ENCODE data around the gene SPCS2. TPM values are rescaled to one million over a fixed set of nuclear protein-coding genes. Genes with fewer than 3 reads are reported as not detected.
"Not testable (repeated sequence)": the region's sequence is repeated elsewhere in the genome, so short reads cannot be mapped to it uniquely, and the experiment has no call there.

Gene SPCS2
- total RNA-seq, 1 donor from 2014 or later, result 15.9 TPM

DNA sequence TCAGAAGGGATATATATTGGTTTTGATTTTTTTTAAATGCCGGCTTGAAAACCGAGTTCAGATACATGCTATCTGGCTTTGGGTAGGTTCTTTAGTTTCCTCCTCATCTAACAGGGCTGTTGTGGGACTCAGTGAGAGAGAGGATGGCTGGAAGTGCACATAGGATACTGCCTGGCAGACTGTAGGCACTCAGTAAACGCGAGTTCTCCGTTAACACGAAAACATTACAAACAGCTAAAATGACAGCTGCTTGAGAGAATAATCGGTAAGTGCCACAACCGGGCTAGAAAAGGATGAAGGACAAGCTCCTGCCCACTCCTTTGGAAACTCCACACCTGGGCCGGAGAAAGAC is 544 bp upstream of the SPCS2 start:
- FAIRE-seq (no peak), DNase-seq (ENCODE audit: low spot score in 2 of 2) (peak in 1 of 2 donors; percentile 27)

DNA sequence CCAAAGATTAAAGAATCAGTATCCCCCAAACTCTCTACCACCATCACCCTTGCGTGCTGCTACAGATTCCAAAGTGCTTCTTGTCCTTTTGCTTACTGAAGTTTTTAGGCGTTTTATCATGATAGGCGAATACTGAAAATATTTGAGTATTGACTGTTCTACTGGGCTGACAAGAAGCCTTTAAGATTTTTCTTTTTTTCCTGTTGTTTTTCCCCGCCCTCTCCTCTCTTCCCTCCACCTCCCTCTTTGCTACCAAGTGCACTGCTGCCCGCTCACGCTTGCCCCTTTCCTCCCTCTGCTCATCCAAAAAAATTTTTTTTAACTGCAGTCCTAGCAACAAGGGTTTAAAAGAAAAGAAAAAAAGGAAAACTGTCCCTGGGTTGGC is 679 bp downstream of the SPCS2 start:
- DNase-seq (ENCODE audit: low spot score in 2 of 2) (no peak), FAIRE-seq (no peak)

- FAIRE-seq (no peak), DNase-seq (ENCODE audit: low spot score in 2 of 2) (no peak)
These were observed 1.4 kb downstream of the SPCS2 start for GRCh38 chr11:74950374-74950969.

GRCh38 chr11:74951226-74951625 is 2.2 kb downstream of the SPCS2 start:
- FAIRE-seq (no peak), DNase-seq (ENCODE audit: low spot score in 2 of 2) (no peak)

DNA sequence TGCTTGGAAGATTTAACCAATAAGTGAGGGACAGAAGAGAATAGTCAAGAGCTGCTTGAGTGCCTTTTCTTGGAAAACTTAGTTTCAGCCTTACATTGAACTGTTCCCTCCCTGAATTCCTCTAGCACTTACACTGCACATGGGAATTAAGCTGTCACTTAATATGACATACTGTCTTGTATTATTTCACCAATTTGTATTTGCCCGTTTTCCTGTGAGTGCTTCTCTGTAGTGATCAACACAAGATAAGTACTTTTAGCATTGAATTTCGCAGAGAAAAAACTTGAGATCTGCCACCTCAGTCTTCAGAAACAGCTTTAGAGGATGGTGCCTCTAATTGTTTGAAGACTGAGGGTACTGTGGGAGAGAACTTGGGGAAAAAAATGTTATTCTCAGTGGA is 3.7 kb downstream of the SPCS2 start:
- no peak for FAIRE-seq
- DNase-seq (ENCODE audit: low spot score in 2 of 2), result no peak

DNA sequence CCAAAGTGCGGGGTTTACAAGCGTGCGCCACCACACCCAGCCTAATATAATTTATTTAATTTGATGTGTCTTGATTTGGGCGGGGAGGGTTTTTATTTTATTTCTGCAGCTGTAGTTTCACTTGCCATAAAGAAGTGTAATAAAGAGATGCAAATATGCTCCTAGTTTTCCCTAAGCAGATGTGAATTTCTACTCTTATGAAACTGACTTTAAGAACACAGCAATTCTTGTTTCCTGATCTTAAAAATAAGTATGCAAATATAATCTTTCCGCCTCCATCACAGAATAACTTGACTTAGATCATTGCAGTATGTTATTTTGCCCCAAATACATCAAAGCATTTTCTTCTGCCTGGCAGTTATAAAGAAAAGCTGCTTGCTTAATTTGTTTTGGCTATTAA is 4.4 kb downstream of the SPCS2 start:
- FAIRE-seq (no peak), DNase-seq (ENCODE audit: low spot score in 2 of 2) (no peak)

- FAIRE-seq (no peak), DNase-seq (ENCODE audit: low spot score in 2 of 2) (no peak)
These were observed 5.1 kb downstream of the SPCS2 start for GRCh38 chr11:74954199-74954598.

- DNase-seq (ENCODE audit: low spot score in 2 of 2) (no peak), FAIRE-seq (no peak)
These were observed 7.4 kb downstream of the SPCS2 start for GRCh38 chr11:74956397-74957015.

- DNase-seq (ENCODE audit: low spot score in 2 of 2), result no peak
- no peak for FAIRE-seq
These were observed 9.0 kb downstream of the SPCS2 start for GRCh38 chr11:74957937-74958629.

DNA sequence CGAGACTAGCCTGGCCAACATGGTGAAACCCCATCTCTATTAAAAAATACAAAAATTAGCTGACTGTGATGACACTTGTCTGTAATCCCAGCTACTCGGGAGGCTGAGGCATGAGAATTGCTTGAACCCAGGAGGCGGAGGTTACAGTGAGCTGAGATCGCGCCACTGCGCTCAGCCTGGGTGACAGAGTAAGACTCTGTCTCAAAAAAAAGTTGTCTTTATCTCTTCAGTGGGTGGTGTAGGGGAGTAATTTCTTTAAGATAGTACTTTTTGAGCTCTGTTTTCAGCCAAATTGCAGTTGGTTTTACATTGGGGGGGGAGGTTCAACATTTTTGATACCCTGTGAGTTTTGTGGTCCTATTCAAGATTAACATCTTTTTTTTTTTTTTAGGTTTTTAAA is 11.1 kb downstream of the SPCS2 start:
- DNase-seq (ENCODE audit: low spot score in 2 of 2); FAIRE-seq: not testable (repeated sequence)

DNA sequence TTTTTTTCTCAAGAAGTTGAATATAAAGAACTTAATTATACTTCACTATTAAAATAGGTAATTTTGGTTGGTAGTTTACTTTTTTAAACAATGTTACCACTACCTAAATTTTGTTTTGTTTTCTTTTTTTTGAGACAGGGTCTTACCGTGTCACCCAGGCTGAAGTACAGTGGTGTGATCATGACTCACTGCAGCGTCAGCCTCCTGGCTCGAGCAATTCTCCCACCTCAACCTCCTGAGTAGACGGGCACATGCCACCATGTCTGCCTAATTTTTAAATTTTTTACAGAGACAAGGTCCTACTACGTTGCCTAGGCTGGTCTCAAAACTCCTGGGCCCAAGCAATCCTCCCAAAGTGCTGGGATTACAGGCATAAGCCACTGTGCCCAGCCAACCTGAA is 17.6 kb downstream of the SPCS2 start:
- FAIRE-seq (no peak), DNase-seq (ENCODE audit: low spot score in 2 of 2) (no peak)

GRCh38 chr11:74970852-74971395 is 21.9 kb downstream of the SPCS2 start:
- DNase-seq (ENCODE audit: low spot score in 2 of 2), result no peak
- FAIRE-seq, result no peak

GRCh38 chr11:74971424-74971823 is 22.4 kb downstream of the SPCS2 start:
- no peak for FAIRE-seq
- no peak for DNase-seq (ENCODE audit: low spot score in 2 of 2)

DNA sequence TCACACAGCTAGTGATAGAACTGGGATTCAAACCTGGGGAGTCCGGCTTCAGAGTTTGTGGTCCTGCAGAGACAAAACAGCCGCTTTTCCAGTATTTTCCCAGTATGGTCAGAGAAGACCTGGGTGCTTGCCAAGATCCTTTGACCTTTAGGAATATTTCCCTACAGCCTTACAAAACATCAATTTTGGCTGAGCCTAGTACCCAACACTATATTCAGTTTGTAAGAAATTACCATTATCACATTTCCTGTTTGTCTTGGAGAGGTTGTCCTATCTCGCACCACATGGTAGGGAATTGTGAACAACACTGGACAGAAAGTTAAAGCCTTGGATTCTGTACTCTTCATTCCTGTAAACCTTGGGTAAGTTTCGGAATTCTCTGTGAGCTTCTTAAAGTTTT is 29.0 kb downstream of the SPCS2 start:
- DNase-seq (ENCODE audit: low spot score in 2 of 2), result no peak
- no peak for FAIRE-seq

- FAIRE-seq (no peak), DNase-seq (ENCODE audit: low spot score in 2 of 2) (no peak)
These were observed 31.6 kb downstream of the SPCS2 start for GRCh38 chr11:74980634-74981033.

DNA sequence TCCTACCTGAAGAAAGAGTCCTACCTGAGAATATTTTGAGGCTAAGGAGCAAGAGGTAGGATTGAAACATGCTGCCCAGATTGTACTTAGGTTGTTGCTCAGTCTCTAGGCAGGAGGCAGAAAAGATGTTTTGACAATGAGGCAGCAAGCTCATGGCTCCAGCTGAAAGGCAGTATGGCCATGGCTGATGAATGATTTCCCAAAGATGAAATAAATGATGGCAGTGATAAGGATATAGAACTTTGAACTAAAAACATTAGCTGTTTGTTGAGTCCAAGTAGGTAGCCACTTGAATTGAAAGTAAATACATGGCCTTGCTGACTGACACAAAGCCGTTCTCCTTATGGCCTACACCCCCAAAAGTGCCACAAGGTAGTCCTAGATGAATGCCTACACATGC is 32.8 kb downstream of the SPCS2 start:
- no peak for FAIRE-seq
- no peak for DNase-seq (ENCODE audit: low spot score in 2 of 2)

DNA sequence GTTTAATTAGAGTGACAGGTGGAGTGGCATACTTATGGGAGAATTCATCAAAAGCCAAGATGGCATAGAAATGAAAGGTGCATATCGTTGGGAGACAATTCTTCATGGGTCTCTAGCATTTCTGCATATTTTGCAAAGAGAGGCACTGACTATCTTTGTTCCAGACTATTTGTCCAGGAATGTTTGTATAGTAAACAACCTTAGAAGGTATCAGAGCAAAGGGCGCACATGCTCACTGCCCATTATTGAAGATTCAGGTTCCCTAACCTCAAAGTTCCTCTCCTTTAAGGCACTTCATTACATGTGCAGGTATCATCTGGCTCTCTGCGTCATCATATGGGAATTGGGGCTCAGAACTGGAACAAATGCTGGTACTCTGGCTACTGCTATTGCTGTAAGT is 35.0 kb downstream of the SPCS2 start:
- DNase-seq (ENCODE audit: low spot score in 2 of 2) (no peak), FAIRE-seq (no peak)

GRCh38 chr11:74984730-74985129 is 35.7 kb downstream of the SPCS2 start:
- DNase-seq (ENCODE audit: low spot score in 2 of 2) (no peak), FAIRE-seq (no peak)

DNA sequence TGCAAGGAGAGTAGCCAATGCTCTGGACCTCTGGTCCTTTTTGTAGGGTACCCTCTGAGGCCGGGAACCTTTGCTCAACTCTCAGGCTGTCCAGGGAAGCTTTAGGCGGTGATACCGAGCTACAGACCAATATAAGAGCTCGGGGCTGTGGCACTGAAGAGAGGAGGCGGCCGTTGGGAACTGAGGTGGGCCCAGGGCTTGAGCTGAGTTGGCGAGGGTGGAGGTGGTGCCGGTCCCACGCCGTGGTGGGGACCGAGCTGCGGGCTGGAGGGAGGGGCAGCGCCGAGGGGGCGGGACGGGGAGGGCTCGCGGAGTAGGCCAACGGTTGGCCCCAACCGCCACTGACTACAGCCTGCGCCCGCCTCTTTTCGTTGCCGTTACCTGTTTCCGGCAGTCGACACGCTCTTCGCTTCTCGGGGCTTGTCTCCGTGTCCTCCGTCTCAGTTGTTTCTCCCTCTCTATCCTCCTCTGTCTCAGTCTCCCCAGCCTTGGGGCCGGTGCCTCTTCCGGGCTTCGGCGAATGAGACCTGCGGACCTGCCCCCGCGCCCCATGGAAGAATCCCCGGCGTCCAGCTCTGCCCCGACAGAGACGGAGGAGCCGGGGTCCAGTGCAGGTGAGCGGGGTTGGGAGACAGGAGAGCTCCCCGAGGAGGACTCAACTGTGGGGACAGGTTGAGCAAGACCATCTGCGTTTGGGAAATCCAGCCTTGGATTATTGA is 39.6 kb downstream of the SPCS2 start, which contains the start of gene NEU3:
Gene NEU3 (plus strand): TSS at position 393 of the 719 bp plus-strand sequence. CDS start 128 bp downstream, at position 521.
- no peak for FAIRE-seq
- DNase-seq (ENCODE audit: low spot score in 2 of 2), result peak; percentile 47 to 80

- DNase-seq (ENCODE audit: low spot score in 2 of 2) (no peak), FAIRE-seq (no peak)
These were observed 40.2 kb downstream of the SPCS2 start for GRCh38 chr11:74989260-74989638.

GRCh38 chr11:74990150-74990549 is 41.1 kb downstream of the SPCS2 start:
- FAIRE-seq; DNase-seq (ENCODE audit: low spot score in 2 of 2): not testable (repeated sequence)

Data from frontal cortex (tissue), 4 donors.